ENCODE results near the gene FBXO47. TPM values are rescaled to one million over a fixed set of nuclear protein-coding genes. Genes with fewer than 3 reads are reported as not detected.

Gene FBXO47, protein sequence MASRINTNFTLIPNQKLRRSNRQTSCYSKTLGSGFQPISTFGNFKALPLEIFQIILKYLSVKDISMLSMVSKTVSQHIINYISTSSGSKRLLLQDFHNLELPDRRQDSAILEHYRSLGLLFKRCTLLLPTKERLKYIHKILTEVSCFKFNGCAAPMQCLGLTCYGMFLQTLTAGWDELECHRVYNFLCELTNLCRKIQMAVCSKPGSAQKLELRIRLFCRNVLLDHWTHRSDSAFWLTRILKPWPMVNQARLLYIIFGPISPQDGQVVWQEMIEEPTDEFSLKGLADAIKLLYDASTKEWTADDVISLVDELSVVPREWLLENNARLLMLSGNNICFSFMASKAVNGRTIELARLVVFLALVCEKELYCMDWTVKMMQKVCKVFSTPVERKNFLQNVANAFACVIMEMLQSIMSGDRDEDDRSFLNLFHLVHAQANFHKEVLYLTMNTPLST
- not detected in 2 replicates for total RNA-seq

DNA sequence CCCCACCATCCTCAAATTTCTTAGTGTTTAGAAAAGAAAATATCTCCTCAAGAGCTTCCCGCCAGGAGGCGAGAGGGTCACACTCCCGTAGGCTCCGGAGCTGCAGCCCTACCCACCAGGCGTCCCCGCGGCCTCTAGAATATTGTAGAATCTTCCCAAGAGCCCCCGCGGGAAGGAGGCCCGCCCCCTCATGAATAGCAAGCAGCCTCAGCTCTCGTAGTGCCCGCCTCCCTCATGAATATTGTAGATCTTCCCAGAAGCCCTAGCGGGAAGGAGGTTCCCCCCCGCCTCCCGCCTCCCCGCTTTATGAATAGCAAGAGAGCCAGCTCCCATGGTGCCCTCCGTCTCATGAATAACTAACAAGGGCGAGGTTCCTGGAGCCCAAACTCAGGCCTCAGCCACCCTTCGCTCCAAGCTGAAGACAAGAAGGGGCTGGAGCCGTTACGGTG is at the start of gene FBXO47:
TSS of gene FBXO47 (minus strand) at position 114 of the 449 bp plus-strand sequence. CDS start 4,378 bp downstream, outside the sequence.
- DNase-seq (ENCODE audit: low read depth): peak; percentile 46

DNA sequence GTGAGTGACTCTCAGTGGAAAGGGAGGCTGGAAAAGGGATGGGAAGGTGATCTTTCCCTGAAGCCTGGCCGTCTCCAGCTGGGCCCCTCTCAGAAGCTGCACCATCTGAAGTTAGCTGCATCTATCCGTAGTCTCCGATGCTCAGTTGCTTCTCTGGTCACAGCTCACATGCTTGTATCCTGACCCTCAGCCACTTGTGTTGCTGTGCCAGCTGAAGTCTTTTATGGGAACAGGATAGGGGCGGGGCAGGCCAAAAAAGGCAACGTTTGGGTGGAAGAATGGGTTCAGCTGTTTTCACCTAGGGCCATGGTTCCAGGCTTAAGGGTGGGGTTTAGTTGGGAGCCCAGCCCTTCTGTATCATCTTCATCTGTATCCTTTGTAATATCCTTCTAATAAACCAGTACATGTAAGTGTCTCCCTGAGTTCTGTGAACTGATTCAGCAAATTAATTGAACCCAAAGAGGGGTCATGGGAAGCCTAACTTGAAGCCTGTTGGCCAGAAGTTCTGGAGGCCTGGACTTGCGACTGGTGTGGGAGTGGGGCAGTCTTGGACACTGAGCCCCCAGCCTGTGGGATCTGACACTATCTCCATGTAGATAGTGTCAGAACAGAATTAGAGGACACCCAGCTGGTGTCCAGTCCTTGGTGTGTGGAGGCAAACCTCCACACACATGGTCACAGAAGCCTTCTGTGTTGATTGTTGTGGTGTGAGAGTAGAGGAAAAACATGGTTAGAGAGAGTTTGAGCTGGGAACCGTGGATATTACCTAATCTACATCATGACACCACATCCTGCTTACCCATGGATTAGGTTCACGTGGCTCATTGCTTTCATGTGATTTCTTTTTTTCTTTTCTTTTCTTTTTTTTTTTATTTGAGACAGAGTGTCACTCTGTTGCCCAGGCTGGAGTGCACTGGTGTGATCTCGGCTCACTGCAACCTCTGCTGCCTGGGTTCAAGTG is 49.3 kb upstream of the FBXO47 start:
- TF ChIP-seq, protein P1, sequence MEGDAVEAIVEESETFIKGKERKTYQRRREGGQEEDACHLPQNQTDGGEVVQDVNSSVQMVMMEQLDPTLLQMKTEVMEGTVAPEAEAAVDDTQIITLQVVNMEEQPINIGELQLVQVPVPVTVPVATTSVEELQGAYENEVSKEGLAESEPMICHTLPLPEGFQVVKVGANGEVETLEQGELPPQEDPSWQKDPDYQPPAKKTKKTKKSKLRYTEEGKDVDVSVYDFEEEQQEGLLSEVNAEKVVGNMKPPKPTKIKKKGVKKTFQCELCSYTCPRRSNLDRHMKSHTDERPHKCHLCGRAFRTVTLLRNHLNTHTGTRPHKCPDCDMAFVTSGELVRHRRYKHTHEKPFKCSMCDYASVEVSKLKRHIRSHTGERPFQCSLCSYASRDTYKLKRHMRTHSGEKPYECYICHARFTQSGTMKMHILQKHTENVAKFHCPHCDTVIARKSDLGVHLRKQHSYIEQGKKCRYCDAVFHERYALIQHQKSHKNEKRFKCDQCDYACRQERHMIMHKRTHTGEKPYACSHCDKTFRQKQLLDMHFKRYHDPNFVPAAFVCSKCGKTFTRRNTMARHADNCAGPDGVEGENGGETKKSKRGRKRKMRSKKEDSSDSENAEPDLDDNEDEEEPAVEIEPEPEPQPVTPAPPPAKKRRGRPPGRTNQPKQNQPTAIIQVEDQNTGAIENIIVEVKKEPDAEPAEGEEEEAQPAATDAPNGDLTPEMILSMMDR (conservative IDR thresholded peaks at IDR 0.05; ENCODE audit: low read depth, low read length): no peak
- DNase-seq (ENCODE audit: low read depth): no peak

More for the DNA sequence above, at the start of gene FBXO47:
- TF ChIP-seq, protein P1 (conservative IDR thresholded peaks at IDR 0.05; ENCODE audit: low read depth, low read length): no peak
- peak within 1 kb of the TSS; percentile 54 for H3K4me3 ChIP-seq (ENCODE audit: low read depth, low read length)

DNA sequence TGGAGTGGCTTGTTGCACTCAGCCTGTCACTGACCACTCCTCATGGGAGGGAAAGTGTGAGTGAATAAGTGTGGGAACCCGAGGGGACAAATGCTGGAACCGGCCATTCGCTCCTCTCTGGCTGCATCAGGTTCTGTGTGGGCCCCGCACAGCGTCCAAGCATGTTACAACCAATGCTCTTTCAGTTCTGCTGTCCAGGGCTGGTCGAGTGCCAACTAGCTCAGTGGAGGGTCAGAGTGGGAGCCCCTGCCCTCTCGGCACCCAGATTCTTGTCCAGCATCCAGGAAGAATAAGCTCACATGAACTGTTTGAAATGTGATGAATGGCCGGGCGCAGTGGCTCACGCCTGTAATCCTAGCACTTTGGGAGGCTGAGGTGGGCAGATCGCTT is 48.3 kb upstream of the FBXO47 start:
- H3K4me3 ChIP-seq (ENCODE audit: low read depth, low read length): no peak overlapping the region
- TF ChIP-seq, protein P1 (conservative IDR thresholded peaks at IDR 0.05; ENCODE audit: low read depth, low read length): no peak
- no peak for DNase-seq (ENCODE audit: low read depth)

More for the DNA sequence above, 49.3 kb upstream of the FBXO47 start:
- no peak overlapping the region for H3K4me3 ChIP-seq (ENCODE audit: low read depth, low read length)

DNA sequence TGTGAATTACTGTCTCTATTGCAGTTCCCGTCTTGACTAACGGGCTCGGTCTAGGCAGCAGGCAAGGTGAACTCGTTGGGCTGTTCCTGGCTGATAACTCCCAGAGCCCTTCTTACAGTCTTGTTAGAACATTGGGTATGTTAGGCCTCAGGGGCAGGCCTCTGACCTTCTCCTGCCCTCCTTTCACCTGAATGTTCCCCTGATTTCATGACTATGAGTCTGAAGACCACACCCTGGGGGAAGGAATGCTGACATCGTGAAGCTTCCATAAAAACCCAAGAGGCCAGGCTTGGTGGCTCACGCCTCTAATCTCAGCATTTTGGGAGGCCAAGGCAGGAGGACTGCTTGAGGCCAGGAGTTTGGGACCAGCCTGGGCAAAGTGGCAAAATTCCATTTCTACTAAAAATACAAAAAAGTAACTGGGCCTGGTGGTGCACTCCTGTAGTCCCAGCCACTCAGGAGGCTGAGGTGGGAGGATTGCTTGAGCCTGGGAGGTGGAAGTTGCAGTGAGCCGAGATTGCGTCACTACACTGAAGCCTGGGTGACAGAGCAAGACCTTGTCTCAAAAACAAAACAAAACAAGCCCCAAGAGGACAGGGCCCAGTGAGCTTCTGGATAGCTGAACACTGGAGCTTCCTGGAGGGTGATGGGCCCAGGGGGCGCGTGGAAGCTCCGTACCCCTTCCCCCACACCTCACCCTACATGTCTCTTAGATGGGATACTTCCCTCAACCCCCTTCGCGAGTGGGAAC is 47.8 kb upstream of the FBXO47 start:
- H3K4me3 ChIP-seq (ENCODE audit: low read depth, low read length): no peak overlapping the region
- TF ChIP-seq, protein P1 (conservative IDR thresholded peaks at IDR 0.05; ENCODE audit: low read depth, low read length): no peak
- no peak for DNase-seq (ENCODE audit: low read depth)

DNA sequence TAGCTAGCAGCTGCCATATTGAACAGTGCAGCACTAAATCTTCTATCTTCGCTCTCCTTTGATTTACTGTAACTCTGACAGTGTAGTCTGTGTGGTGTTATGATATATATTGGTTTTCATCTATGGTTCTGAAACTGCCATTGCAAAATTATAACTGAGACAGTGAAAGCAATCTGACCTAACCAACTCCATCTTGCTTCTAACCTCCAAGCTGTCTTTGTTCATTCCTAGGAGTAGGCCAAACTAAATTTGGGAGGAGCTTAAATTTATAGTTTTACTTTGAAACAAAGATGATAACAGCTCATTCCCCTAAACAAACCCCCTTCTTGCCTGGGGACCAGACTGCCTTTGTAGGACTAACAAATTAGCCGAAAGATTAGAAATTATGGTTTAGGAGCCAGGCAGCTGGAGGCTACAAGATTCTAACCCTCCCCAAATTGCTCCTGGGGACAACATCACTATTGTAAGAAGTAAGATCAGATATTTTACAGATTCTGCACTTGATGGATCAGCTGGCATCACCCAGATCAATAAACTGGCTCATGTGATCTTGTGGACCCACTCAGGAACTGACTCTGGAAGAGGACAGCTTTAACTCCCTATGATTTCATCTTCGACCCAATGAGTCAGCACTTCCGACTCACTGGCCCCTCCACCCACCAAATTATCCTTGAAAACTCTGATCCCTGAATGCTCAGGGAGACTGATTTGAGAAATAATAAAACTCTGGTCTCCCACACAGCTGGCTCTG is 47.0 kb upstream of the FBXO47 start:
- DNase-seq (ENCODE audit: low read depth): no peak
- no peak overlapping the region for H3K4me3 ChIP-seq (ENCODE audit: low read depth, low read length)
- TF ChIP-seq, protein P1 (conservative IDR thresholded peaks at IDR 0.05; ENCODE audit: low read depth, low read length): no peak

DNA sequence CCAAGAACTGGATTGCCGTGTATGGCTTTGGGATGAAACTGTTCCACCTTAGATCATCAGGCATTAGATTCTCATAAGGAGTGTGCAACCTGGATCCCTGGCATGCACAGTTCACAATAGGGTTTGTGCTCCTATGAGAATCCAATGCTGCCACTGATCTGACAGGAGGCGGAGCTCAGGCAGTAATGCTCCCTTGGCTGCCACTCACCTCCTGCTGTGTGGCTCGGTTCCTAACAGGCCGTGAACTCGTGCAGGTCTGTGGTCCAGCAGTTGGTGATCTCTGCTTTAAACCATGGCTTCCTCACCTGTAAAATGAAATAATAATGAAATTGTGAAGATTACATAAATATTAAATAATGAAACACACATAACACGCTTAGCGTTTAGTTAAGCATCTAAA is 45.5 kb upstream of the FBXO47 start:
- H3K4me3 ChIP-seq (ENCODE audit: low read depth, low read length): no peak overlapping the region
- TF ChIP-seq, protein P1 (conservative IDR thresholded peaks at IDR 0.05; ENCODE audit: low read depth, low read length): no peak
- DNase-seq (ENCODE audit: low read depth): no peak
